Measurements from ENCODE around the gene LMF1.

Gene LMF1

DNA sequence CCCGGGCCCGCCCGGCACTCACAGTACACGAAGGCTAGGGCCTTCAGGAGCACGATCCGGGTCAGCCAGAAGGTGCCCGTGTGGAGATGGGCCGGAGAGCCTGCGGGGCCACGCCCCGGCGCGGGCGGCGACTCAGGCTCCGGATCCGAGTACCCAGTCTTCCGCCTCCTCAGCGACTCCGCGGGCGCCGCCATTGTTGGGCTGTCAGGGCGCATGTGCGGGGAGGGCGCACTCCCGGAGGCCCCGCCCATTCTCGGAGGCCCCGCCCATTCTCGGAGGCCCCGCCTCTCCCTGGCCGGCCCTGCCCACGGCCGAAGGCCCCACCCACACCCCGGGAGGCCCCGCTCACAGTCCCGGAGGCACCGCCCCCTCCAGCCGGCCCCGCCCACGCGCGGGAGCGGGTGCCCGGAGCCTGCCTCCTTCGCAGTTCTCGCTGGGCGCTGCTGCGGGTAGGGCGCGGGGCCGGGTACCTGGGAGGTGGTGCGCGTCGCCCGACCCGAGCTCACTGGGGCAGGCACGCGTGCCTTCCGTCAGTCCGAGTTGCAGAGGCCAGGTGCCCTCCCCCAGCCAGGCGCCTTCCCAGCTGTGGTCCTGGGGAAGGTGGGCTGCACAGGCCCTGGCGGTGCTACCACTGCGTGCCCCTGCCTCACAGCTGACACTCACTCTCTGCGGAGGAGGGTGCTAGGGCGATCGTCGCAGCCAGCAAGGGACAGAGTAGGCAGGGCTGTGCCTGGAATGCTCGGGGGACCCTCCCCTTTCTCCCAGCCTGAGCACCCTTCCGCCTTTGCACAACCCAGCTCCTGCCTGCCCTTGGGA lies at the start of gene LMF1:
Gene LMF1, minus strand, starts transcription at position 219 of the 816 bp plus-strand sequence. Its CDS starts 4 bp downstream, at position 215.
- peak; percentile 94 to 97 for DNase-seq

DNA sequence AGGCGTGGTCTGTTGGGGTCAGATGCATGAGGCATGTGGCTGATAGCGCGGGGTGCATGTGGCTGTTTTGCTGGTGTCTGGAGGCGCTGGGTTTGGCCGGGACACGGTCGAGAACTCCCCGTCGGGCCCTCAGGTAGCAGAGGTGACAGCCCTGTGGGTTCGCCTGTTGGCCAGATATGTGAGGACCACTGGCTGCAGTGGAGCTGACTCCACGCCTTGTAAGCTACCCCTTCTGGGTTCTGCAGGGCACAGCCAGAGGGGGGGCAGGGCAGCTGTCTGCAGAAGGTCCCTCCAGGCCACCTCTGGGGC lies 49.3 kb upstream of the LMF1 start:
- no peak for DNase-seq

DNA sequence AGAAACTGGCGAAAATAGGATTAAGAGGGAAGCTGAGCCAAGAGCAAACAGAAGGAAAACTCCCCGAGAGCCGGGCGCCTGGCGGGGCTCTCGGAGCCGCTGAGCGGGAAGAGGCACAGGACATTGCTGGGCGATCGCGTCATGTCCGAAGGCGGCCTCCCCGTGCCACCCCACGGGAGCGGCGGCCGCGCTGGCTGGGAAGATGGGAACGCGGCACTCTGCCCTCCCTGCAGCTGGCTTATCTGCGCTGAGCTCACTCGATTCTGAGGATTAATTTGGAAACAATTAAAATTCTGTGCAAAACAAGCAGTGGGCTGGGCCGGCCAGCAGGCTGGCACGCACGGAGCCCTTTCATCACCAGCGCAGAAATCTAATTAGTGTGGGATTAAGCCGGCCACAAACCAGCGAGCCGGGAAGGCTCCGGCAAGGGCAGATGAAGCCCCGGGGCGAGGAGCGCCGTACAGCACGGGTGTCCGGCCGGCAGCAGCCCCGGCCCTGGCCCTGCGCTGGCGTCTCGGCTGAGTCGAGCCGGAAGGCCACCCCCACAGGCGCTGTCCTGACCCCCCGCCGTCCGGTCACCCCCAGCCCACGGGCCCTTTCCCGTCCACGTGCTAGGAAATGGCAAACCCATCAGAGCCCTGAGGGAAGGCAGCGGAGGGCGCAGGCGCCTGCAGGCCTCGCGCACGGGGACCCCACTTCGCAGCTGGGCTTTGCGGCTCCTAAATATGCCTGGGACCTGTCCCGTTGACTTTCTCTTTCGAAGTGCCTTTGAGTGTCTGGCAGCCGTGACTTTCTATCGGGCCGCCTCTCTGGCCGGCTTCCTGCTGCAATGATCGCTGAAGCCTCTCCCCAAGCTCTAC lies 48.7 kb upstream of the LMF1 start:
- DNase-seq, result no peak

DNA sequence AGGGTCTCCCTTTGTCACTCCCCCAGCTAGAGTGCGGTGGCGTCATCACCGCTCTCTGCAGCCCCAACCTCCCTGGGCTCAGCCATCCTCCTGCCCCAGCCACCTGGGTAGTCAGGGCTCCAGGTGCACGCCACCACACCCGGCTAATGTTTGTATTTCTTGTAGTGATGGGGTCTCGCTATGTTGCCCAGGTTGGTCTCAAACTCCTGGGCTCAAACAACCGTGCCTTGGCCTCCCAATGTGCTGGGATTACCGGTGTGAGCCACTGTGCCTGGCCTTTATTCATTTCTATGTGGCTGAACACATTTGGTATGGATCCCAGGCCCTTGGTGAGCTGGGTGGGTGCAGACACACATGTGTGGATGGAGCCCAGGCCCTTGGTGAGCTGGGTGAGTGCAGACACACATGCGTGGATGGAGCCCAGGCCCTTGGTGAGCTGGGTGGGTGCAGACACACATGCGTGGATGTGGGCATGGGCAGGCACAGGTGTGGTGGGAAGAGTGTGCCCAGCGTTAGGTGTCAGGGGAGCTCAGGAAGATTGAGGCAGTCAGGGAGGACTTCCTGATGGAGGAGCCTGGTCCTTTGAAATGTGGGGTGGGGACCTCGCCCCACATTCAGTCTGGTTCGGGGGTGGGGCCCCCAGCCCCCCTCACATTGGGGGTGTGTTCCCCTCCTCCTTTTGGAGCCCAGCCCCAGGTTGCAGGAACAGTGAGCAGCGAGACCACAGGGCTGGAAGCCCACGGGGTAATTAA lies 47.8 kb upstream of the LMF1 start:
- no peak for DNase-seq

DNA sequence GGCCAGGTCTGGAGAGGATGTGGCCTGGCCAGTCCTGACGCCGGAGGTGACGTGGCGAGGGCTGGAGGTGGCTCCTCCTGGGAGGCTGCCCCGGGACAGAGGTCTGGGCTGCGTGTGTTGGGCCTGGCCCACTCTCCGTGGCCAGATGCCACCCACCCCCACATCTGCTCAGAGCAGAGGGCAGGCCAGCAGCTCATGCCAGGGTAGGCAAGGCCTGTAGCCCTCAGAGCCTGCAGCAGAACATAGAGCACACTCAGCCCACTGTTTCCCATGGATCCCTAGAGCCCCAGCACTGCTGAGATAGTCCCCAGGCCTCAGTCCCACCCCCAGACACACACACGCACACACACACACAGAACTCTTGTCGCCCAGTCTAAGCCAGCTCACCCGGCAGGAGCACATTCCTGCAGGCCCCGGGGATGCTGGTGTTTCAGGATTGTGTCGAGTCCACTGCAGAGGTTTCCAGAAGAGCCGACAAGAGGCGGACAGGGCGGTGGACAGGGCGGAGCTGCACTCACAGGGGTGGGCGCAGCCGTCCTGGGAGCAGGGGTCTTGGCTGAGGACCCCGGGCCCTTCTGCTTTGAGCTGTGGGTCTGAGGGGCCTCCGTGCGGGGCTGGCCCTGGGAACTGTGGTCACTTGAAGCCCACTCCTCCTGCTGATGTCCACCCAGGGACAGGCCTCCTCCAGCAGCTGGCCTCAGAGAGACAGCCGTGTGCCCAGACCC lies 44.1 kb upstream of the LMF1 start:
- no peak for DNase-seq

DNA sequence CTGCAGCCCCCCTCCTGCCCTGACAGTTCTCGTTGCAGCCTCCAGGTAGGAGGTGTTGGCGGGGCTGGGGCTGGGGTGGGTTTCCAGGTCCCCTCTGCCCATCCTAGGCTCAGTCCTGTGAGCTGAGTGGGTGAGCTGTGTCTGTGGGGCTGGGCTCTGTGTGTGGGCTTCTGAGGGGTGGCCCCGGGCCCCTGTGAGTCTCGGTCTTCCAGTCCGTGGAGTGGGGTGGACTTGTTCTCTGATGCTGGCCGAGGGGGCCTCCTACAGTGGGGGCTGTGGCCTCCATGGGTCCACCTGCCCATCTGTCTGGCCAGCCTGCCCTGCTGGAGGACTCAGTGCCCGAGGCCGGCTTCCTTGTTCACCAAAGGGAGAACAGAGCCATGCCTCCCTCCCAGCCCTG lies 43.4 kb upstream of the LMF1 start:
- DNase-seq, result no peak

DNA sequence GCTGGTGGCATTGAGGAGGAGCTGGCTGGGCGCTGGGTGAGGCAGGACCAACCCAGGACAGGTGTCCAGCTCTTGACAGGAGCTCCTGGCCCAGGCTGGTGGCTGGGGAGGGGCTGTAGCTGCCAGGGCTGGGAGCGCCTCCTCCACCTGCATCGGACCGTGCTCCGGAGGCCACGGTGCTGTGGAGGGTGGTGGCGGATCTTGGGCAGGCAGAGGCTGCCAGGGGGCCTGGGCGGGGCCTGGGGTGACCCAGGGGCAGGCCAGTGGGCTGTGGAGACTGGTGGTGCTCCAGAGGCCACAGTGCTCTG lies 42.8 kb upstream of the LMF1 start:
- DNase-seq, result no peak

DNA sequence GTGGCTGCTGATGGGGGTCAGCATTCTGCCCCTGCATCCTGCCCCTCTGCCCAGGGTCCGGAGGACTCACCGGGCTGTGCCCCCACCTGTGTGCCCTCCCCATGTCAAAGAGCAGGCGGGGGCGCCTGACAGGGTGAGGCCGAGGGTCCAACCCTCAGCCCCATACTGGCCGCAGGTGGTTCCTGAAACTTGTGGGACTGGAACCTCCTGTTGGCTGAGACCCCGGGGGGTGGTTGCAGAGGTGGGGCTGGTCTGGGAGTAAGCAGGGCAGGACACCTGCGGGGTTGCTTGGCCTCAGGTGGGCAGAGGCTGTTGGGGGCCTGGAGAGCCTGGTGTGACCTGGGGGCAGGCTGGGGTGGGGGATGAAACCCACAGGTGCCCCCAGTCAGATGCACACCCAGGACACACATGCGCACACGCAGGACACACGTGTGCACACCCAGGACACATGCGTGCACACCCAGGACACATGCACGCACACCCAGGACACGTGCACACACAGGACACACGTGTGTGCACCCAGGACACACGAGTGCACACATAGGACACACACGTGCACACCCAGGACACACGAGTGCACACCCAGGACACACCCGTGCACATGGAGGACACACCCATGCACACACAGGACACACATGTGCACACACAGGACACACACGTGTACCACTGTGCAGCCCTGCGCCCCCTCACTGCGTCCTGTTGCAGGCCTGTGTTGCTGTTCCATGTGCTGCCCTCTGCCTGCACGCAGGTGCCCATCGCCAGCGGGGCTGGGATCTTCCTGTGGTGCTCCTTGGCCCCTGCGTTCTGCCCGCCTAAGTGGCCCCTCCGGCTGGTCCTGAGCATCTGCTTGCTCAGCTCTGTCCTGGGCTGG lies 42.2 kb upstream of the LMF1 start:
- no peak for DNase-seq

DNA sequence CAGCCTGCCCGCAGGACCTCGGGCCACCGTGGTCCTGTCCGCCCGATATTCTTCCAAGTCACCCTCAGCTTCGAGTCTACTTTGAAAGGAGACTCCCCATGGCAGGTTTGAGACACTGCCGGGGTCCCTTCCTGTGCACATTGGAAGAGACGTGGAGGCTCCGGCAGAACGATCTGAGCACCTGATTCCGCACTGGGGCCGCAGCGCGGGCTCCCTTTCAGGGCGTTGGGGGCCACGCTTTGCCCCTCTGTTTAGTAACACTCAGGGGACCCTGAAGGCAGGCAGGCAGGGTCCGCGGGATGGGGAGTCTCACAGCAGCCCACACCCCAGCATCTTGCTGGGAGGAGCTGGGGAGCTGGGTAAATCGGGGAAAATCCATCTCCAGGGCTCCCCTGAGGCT lies 41.4 kb upstream of the LMF1 start:
- DNase-seq, result no peak

DNA sequence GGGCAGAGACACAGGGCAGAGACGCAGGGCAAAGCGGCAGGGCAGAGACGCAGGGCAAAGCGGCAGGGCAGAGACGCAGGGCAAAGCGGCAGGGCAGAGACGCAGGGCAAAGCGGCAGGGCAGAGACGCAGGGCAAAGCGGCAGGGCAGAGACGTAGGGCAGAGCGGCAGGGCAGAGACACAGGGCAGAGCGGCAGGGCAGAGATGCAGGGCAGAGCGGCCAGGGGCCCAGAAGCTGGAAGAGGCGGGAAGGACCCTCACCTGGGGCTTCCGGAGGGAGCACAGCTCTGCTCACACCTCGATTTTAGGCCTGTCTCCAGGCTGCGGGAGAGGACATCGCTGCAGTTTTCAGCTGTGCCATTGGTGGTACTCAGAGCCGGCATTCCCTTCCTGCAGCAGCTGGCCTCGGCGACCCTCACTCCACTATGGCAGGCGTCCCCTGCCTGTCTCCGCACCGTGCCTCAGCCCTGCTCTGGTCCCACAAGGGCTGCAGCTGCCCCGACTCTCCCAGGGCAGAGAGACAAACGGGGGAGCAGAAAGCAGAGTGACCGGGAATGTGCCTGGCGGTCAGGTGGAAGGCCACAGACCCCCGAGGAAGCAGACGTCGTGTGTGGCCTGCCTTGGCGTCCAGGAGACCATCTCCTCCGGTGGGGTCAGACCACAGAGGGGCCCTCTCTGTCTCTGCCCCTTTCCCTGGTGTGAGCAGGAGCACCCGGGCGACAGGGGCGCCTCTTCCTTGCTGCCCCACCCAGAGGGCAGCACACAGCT lies 40.7 kb upstream of the LMF1 start:
- no peak for DNase-seq

DNA sequence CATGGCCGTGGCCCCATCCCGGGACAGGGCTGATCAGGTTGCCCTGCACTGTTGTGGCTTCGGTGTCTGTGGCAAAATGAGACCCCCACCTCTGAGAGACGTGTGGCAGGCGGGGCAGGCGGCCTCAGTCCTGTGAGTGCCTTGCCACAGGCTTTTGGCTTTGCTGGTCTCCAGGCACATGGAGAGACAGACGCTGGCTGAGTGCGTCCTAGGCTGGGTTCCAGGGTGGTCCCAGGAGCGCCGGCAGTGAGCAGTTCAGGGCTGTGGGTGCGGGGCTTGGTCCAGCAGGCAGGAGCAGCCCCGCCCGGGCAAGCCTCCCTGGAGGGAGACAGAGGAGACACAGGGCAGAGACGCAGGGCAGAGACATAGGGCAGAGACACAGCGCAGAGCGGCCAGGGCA lies 40.0 kb upstream of the LMF1 start:
- no peak for DNase-seq

DNA sequence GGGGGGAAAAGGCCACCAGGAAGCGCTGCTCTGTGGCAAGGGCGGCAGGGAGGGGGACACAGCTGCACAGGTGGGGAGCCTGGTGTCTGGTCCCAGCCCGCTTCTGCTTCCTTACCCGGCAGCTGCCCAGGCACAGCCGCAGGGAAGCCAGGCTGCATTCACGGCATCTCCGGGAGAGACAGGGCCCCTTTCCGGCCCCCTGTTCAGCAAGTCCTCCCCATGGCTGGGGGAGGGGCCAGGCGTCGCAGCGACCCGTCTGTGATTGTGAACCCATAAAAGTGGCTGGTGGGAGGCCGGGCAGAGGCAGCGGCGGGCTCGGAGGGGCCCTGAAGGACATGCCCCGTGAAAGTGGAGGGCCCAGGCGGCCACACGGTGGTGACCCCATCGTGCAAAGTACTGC lies 39.5 kb upstream of the LMF1 start:
- no peak for DNase-seq

DNA sequence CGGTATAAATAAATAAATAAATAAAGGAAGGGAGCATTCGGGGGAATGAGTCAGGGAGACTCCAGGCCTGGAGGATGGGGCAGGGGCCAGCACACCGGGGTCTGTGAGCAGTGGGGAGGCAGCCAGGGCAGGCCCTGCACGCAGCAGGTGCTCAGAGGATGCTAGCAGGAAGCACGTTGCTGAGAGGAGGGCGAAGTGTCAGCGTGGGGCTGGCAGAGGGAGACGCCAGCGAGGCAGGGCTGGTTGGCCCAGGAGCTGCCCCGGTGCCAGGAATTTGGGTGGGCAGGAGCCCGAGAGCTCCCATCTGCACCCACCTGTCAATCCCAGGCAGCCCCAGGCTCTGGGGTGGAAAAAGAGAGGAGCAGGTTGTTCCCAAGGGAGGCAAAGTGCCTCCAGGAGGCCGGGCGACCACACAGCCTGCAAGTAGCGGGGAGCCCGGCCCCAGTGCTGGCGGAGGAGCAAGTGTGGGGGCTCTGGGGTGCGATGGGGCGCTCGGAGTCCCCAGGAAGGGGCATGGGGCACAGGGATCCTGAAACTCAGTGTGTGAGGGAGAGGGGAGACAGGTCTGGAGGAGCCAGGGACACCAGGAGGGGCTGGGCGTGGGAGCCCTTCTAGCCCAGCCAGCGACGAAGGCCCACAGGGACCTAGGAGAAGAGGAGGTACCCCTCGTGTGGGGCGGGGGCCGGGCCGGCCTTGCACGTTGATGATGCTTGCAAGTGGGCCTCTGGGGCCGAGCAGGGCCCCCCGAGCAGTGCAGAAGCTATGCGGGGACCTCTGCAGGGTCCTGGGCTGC lies 38.8 kb upstream of the LMF1 start:
- no peak for DNase-seq

DNA sequence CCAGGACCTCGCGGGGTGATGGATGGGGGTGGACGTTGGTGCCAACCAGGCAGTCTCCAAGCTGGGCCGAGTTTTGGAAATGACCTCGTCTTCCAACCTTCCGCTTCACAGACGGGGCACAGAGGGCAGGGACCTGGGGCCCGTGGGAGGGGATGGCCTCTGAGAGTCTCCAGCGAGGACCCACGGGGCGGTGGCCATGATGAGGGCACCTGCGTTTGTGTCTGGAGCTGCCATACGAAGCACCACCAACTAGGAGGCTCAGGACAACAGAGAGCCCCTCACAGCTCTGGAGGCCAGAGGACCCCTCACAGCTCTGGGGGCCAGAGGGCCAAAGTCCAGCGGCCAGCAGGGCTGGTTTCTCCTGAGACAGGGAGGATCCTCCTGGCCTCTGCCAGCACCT lies 37.3 kb upstream of the LMF1 start:
- DNase-seq, result no peak

DNA sequence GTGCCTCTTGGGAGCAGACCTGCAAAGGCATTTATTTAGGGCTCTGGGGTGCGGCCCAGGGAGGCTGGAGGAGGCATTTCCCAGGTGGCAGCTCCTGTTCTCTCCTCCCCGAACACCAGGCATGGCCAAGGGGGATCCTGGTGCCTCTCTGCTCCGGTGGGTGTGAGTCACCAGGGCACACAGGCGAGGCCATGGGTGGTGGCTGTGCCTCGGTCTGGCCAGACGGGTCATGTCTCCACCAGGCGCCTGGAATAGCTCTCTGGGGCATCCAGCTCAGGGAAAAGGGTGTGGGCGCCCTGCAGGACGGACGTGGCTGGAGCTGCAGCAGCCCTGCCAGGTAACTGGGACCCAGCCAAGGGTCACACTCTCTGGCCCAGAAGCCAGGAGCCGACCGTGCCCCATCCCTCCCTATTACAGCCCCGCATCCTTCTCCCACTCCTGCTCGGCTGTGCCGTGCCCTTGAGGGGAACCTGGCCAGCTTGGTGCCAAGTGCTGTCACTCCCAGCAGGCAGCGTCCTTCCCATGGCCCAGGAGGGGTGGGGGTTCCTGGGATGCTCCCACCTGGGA lies 36.6 kb upstream of the LMF1 start:
- no peak for DNase-seq

DNA sequence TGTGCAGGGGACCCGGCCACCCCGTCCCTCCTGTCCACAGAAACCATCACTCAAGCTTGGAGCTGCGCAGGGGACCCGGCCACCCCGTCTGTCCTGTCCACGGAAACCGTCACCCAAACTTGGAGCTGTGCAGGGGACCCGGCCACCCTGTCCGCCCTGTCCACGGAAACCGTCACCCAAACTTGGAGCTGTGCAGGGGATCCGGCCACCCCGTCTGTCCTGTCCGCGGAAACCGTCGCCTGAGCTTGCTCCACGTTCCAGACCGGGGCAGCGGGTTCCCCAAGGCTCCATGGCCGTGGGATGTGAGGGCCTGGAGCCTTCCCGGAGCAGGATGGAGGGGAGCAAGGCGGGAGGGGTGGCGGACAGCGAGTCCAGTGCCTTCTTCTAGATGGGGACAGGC lies 36.0 kb upstream of the LMF1 start:
- DNase-seq, result no peak

DNA sequence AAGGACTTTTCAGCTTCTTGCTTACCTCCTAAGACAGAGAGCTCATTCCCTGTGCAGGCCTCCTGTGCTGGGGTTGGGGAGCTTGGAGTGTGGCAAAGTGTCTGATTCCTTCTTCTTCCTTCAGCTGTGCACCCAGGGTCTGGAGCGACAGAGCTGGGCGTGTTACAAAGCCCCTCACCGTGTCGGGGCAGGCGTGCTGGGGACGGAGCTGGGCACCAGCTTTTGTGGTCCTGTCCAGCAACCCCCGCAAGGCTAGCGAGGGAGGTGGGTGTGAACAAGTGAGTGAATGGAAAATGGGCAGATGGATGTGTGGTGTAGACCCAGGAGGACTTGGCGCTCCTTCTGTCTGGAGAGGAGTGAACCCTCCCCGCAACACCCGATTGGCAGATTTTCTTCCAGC lies 34.5 kb upstream of the LMF1 start:
- DNase-seq, result no peak

DNA sequence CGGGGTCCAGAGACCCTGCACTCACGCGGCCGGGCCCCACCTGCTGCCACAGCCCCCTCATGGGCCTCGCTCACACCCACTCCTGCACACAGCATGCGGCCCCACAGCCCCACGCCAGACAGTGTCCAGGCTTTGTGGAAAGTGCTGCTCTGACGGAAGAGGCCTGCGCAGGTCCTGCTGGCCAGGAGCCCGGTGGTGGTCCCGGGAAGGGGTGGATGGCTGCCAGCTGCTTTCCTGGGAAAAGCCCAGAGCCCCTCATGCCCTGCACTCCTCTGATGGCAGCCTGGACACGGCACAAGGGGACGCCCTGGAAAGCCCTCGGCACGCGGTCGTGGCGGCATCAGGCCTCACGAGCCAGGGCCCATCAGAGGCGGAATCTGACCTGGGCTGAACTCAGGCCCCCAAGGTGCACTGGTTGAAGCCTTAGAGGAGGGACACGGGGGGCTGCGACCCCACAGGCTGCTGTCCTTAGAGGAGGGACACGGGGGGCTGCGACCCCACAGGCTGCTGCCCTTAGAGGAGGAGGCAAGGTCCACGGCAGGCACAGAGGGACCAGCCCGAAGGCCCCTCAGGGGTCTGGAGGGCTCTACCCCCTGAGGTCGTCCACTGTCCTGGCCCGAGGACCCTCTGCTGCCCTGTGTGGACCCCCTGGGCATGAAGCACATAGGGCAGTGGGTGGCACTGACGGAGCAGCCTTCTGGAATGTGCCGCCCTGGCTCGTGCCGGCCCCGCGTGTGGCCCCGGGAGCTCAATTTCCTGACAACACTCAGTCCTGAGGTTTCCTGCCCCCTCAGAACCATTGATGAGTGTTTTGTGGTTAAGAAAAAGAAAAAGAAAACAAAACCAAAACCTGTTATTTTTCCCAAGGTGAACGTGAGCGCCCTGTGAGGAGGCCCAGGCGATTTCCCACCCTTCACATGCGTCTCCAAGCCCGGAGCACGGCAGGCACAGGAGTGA lies 32.9 kb upstream of the LMF1 start:
- peak; percentile 16 to 66 for DNase-seq
